ENCODE data around the gene PPARG.
"Not testable (repeated sequence)": the region's sequence is repeated elsewhere in the genome, so short reads cannot be mapped to it uniquely, and the experiment has no call there.

The PPARG gene

DNA sequence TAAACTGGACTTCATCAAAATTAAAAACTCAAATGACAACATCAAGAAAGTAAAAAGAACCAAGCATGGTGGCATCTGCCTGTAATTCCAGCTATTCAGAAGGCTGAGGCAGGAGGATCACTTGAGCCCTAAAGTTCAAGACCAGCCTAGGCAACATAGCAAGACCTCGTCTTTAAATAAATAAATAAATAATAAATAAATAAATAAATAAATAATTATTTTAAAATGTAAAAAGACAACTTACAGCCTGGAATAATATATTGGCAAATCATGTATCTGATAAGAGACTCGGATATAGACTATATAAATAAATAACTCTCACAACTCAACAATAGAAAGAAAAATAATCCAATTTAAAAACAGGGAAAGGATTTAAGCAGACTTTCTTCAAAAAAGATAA lies 4.3 kb upstream of the PPARG start:
- no peak overlapping the region for H3K9ac ChIP-seq (ENCODE audit: low read length)
- no peaks in the 10 kb centered on the region for H3K36me3 ChIP-seq (ENCODE audit: control insufficient read depth, insufficient read depth, low read length)
- H3K9me3 ChIP-seq (ENCODE audit: control insufficient read depth, low read length) = no peaks in the 10 kb centered on the region
- no peaks in the 10 kb centered on the region for H3K4me1 ChIP-seq (ENCODE audit: control insufficient read depth, insufficient read depth, low read length)
- no peaks in the 10 kb centered on the region for H3K27me3 ChIP-seq (ENCODE audit: control insufficient read depth, insufficient read depth, low read length)
- H3K4me3 ChIP-seq (ENCODE audit: low read length) = no peak overlapping the region

DNA sequence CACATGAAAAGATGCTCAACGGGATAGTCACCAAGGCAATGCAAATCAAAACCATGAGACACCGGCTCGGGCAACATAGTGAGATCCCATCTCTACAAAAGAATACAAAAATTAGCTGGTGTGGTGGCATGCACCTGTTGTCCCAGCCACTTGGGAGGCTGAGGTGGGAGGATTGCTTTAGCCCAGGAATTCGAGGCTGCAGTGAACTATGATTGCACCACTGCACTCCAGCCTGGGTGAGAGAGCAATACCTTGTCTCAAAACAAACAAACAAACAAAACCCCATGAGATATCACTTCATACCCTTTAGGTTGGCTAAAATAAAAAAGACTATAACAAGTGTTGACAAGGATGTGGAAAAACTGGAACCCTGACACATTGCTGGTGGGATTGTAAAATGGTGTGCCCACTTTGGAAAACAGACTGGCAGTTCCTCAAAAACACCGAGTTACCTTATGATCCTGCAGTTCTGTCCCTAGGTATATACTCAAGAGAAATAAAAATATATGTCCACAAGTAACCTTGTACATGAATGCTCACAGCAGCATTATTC lies 3.8 kb upstream of the PPARG start:
- Histone ChIP-seq H3K27me3 (ENCODE audit: control insufficient read depth, insufficient read depth, low read length) (no peaks in the 10 kb centered on the region), H3K4me1 (ENCODE audit: control insufficient read depth, insufficient read depth, low read length) (no peaks in the 10 kb centered on the region), H3K9ac (ENCODE audit: low read length) (no peak overlapping the region), H3K4me3 (ENCODE audit: low read length) (no peak overlapping the region), H3K36me3 (ENCODE audit: control insufficient read depth, insufficient read depth, low read length) (no peaks in the 10 kb centered on the region), H3K9me3 (ENCODE audit: control insufficient read depth, low read length) (no peaks in the 10 kb centered on the region)

DNA sequence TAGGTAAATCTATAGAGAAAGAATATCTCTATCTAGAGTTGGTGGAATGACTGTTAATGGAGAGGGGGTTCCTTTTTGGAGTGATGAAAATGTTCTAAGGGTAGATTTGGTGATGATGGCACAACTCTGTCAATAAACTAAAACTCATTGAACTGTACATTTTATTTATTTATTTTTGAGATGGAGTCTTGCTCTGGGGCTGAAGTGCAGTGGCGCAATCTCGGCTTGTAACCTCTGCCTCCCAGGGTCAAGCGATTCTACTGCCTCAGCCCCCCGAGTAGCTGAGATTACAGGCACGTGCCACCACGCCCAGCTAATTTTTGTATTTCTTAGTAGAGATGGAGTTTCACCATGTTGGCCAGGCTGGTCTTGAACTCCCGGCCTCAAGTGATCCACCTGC lies 3.1 kb upstream of the PPARG start:
- H3K4me3 ChIP-seq (ENCODE audit: low read length); H3K9me3 ChIP-seq (ENCODE audit: control insufficient read depth, low read length); H3K27me3 ChIP-seq (ENCODE audit: control insufficient read depth, insufficient read depth, low read length); H3K4me1 ChIP-seq (ENCODE audit: control insufficient read depth, insufficient read depth, low read length); H3K9ac ChIP-seq (ENCODE audit: low read length); H3K36me3 ChIP-seq (ENCODE audit: control insufficient read depth, insufficient read depth, low read length): not testable (repeated sequence)

DNA sequence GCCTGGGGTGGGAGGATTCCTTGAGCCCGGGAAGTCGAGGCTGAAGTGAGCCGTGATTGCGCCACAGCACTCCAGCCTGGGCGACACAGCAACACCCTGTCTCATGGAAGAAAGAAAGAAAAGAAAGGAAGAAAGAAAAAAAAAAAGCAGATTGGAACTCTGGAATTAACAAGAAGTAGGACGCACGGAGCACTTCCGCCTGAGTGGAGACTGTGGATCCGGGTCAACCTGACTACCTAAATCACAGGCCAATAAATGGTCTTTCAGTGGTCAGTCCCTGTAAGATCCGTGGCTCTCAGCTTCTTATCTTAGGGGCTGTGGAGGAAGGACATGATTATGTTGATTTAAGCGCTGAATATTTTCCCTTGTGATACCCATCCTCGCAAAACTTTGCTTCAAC lies 2.4 kb upstream of the PPARG start:
- Histone ChIP-seq H3K9ac (ENCODE audit: low read length) (no peak overlapping the region), H3K4me3 (ENCODE audit: low read length) (no peak overlapping the region), H3K36me3 (ENCODE audit: control insufficient read depth, insufficient read depth, low read length) (no peaks in the 10 kb centered on the region), H3K9me3 (ENCODE audit: control insufficient read depth, low read length) (no peaks in the 10 kb centered on the region), H3K4me1 (ENCODE audit: control insufficient read depth, insufficient read depth, low read length) (no peaks in the 10 kb centered on the region), H3K27me3 (ENCODE audit: control insufficient read depth, insufficient read depth, low read length) (no peaks in the 10 kb centered on the region)

DNA sequence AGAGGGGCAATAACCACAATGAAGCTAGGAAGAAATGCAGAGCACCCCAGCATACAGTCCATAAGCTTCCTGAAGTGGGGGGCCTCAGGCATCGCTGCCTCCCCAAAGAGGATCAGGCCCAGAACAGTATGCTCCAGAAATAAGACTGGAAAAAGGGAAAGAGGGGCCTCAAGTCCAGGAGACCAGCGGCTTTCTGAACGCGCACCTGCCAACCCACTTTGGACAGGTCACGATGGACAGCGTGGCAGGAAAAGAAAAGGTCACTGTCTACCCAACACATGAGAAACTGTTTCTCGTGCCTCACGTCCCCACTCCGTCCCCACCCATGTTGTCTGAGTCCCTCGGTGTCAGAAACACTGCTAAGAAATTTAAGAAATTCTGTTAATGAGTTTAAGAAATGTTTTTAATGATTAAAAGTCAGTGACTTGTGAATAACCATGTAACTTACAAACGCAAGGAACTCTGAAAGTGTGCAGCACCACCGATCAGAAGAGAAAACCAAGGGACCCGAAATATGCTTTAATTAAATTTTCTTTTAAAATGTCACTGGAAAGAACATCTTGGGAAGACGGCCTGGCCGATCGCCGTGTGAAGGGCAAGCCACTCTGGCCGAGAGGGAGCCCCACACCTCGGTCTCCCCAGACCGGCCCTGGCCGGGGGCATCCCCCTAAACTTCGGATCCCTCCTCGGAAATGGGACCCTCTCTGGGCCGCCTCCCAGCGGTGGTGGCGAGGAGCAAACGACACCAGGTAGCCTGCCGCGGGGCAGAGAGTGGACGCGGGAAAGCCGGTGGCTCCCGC lies 1.7 kb upstream of the PPARG start:
- Histone ChIP-seq H3K9me3 (ENCODE audit: control insufficient read depth, low read length) (no peaks in the 10 kb centered on the region), H3K27me3 (ENCODE audit: control insufficient read depth, insufficient read depth, low read length) (no peaks in the 10 kb centered on the region), H3K4me1 (ENCODE audit: control insufficient read depth, insufficient read depth, low read length) (no peaks in the 10 kb centered on the region), H3K9ac (ENCODE audit: low read length) (peak overlapping the region; percentile 49), H3K4me3 (ENCODE audit: low read length) (no peak overlapping the region), H3K36me3 (ENCODE audit: control insufficient read depth, insufficient read depth, low read length) (no peaks in the 10 kb centered on the region)

DNA sequence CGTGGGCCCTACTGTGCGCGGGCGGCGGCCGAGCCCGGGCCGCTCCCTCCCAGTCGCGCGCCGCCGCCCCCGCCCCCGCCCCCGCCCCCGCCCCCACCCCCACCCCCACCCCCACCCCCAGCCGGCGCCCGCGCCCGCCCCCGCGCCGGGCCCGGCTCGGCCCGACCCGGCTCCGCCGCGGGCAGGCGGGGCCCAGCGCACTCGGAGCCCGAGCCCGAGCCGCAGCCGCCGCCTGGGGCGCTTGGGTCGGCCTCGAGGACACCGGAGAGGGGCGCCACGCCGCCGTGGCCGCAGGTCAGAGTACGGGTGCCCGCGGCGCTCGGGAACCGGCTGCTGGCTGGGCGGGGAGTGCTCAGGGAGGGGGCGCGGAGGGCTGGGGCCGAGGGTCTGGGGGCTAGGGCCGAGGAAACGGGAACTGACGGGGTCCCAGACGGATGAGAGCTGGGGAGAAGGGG lies 1.1 kb upstream of the PPARG start:
- no peaks in the 10 kb centered on the region for H3K36me3 ChIP-seq (ENCODE audit: control insufficient read depth, insufficient read depth, low read length)
- H3K9ac ChIP-seq (ENCODE audit: low read length) = peak overlapping the region; percentile 96
- no peaks in the 10 kb centered on the region for H3K27me3 ChIP-seq (ENCODE audit: control insufficient read depth, insufficient read depth, low read length)
- no peaks in the 10 kb centered on the region for H3K4me1 ChIP-seq (ENCODE audit: control insufficient read depth, insufficient read depth, low read length)
- H3K9me3 ChIP-seq (ENCODE audit: control insufficient read depth, low read length) = no peaks in the 10 kb centered on the region
- peak overlapping the region; percentile 75 for H3K4me3 ChIP-seq (ENCODE audit: low read length)

DNA sequence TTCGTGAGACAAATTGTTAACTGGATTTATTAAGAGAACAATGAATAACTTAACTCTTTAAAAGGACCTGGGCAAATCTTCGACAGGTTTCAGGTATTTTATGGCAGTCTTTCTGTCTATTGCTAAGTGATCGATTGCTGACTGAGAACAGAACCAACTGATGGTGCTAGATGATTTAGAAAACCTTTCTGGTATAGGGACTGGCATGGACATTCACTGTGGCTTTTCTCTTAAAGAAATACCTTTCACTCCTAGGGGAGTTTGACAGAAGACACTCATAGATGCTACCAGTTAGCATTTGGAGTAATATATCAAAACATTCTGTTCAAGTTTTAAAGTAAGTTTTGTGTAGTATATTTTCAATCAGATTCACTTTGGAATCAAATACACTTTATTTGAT lies 654 bp downstream of the PPARG start:
- no peaks in the 10 kb centered on the region for H3K4me1 ChIP-seq (ENCODE audit: control insufficient read depth, insufficient read depth, low read length)
- H3K9ac ChIP-seq (ENCODE audit: low read length) = peak overlapping the region; percentile 96
- H3K9me3 ChIP-seq (ENCODE audit: control insufficient read depth, low read length) = no peaks in the 10 kb centered on the region
- peak overlapping the region; percentile 34 for H3K4me3 ChIP-seq (ENCODE audit: low read length)
- no peaks in the 10 kb centered on the region for H3K36me3 ChIP-seq (ENCODE audit: control insufficient read depth, insufficient read depth, low read length)
- H3K27me3 ChIP-seq (ENCODE audit: control insufficient read depth, insufficient read depth, low read length) = no peaks in the 10 kb centered on the region

DNA sequence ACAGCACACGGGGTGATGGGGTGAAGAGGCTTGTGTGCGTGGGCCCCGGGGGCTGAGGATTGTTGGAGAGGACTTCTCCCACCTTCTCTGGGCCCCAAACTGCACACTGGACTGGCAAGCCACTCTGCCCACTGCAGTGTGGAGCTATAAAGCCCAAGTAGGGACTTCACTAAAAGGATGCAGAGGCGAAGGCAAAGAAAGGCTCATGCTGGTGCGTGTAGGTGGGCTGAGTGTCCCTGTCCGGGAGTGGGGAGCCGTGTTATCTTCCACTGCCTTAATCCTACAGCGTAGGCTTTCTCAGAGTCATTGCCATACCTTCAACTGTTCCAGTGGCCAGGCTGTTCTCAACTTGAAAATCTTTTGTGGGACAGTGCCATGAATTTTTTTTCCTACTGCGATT lies 3.9 kb downstream of the PPARG start:
- Histone ChIP-seq H3K9ac (ENCODE audit: low read length) (no peak overlapping the region), H3K4me1 (ENCODE audit: control insufficient read depth, insufficient read depth, low read length) (no peaks in the 10 kb centered on the region), H3K36me3 (ENCODE audit: control insufficient read depth, insufficient read depth, low read length) (no peaks in the 10 kb centered on the region), H3K9me3 (ENCODE audit: control insufficient read depth, low read length) (no peaks in the 10 kb centered on the region), H3K27me3 (ENCODE audit: control insufficient read depth, insufficient read depth, low read length) (no peaks in the 10 kb centered on the region), H3K4me3 (ENCODE audit: low read length) (no peak overlapping the region)

DNA sequence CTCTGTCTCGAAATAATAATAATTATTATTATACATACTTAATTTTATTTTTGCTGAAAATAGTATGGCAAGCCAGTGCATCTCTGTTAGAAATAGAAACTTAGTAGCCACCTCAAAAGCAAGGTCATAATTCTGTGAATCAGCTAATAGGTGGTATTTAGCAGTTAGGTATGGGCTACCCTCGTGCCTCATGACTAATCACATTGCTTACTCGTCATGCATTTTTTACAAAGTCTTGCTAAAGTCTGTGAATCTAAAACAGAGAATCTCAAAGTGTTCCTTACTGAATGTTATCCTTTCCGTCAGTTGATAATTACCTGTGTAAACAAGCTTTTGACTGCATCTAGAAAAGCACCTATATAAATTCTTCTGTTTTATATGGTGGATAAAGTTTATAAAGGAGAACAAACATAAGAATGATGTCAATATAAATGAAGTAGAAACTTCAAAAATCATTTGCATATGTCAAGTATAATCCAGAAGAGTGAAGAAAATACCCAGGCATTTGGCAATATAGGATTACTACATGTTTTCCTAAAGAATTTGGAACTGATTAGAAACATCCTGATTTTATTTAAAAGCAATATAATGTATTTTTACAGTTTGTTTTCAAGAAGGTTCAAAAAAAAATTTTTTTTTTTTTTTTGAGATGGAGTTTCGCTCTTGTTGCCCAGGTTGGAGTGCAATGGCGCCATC lies 6.2 kb downstream of the PPARG start:
- Histone ChIP-seq H3K36me3 (ENCODE audit: control insufficient read depth, insufficient read depth, low read length) (no peaks in the 10 kb centered on the region), H3K4me3 (ENCODE audit: low read length) (no peak overlapping the region), H3K4me1 (ENCODE audit: control insufficient read depth, insufficient read depth, low read length) (no peaks in the 10 kb centered on the region), H3K9me3 (ENCODE audit: control insufficient read depth, low read length) (no peaks in the 10 kb centered on the region), H3K27me3 (ENCODE audit: control insufficient read depth, insufficient read depth, low read length) (no peaks in the 10 kb centered on the region), H3K9ac (ENCODE audit: low read length) (no peak overlapping the region)

DNA sequence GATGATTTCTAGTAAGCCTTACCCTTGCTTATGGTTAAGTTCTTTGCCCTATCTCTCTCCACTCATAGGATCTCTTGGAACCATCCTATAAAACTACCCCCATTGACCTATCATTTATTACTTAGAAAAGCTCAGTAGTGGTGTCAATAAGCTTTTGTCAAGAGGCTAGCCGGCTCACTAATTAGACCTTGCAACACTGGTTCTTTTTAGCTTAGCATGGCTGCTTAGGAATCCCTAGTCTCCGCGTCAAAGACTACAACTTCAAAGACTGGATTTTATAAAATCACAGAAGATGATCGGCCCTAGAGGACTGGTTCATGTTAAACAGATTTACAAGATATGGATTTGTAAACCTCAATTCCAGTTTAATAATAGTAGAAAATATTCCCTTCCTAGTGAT lies 7.6 kb downstream of the PPARG start:
- H3K27me3 ChIP-seq (ENCODE audit: control insufficient read depth, insufficient read depth, low read length) = no peaks in the 10 kb centered on the region
- H3K9ac ChIP-seq (ENCODE audit: low read length) = no peak overlapping the region
- H3K9me3 ChIP-seq (ENCODE audit: control insufficient read depth, low read length) = no peaks in the 10 kb centered on the region
- H3K4me3 ChIP-seq (ENCODE audit: low read length) = no peak overlapping the region
- peaks cover 12% of the 10 kb centered on the region for H3K4me1 ChIP-seq (ENCODE audit: control insufficient read depth, insufficient read depth, low read length)
- no peaks in the 10 kb centered on the region for H3K36me3 ChIP-seq (ENCODE audit: control insufficient read depth, insufficient read depth, low read length)

DNA sequence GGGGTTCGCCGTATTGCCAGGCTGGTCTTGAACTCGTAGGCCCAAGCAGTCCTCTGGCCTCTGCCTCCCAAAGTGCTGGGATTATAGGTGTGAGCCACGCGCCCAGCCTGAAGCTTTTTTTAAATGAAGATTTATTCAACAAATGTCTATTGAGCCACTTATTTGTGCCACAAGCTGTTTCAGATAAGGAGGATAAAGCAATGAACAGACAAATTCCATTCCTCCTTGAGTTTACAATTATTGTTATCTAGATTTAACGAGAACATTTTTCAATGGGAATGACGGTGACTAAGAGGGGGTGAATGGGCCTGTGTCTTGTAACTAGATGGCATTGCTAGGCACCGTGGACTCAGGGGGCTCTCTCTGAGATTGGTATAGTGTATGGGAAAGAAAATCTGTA lies 10.2 kb downstream of the PPARG start:
- Histone ChIP-seq H3K4me3 (ENCODE audit: low read length) (no peak overlapping the region), H3K9me3 (ENCODE audit: control insufficient read depth, low read length) (no peaks in the 10 kb centered on the region), H3K4me1 (ENCODE audit: control insufficient read depth, insufficient read depth, low read length) (peaks cover 25% of the 10 kb centered on the region), H3K9ac (ENCODE audit: low read length) (no peak overlapping the region), H3K36me3 (ENCODE audit: control insufficient read depth, insufficient read depth, low read length) (no peaks in the 10 kb centered on the region), H3K27me3 (ENCODE audit: control insufficient read depth, insufficient read depth, low read length) (no peaks in the 10 kb centered on the region)

DNA sequence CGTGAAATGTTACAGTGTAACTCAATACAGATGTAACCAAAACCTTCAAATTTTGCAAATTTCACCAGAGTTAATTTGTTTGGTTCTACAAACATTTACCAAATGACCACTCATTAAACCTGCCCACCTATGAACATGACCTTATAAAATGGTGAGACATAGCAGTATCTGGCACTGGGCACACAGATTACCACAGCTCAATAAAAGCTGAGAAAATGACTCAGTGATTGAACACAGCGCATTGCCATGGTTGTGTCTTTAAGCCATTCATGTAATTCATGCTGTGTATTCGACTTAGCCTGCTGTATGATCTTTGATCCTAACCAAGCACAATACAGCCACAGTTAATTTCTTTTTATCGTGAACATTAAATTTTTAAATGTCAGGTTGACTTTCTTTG lies 11.3 kb downstream of the PPARG start:
- Histone ChIP-seq H3K9ac (ENCODE audit: low read length) (no peak overlapping the region), H3K4me3 (ENCODE audit: low read length) (no peak overlapping the region), H3K9me3 (ENCODE audit: control insufficient read depth, low read length) (no peaks in the 10 kb centered on the region), H3K4me1 (ENCODE audit: control insufficient read depth, insufficient read depth, low read length) (peaks cover 29% of the 10 kb centered on the region), H3K27me3 (ENCODE audit: control insufficient read depth, insufficient read depth, low read length) (no peaks in the 10 kb centered on the region), H3K36me3 (ENCODE audit: control insufficient read depth, insufficient read depth, low read length) (no peaks in the 10 kb centered on the region)
